AG20443 (cell line): Measurements from ENCODE around the gene SUB1.
"Not testable (repeated sequence)": the region's sequence is repeated elsewhere in the genome, so short reads cannot be mapped to it uniquely, and the experiment has no call there.

Experiments
- DNase-seq: peaks from one replicate; pipeline ENCODE4 v3.0.0; 2012; ENCODE audit warnings: low spot score, mixed read lengths

The SUB1 gene

DNA sequence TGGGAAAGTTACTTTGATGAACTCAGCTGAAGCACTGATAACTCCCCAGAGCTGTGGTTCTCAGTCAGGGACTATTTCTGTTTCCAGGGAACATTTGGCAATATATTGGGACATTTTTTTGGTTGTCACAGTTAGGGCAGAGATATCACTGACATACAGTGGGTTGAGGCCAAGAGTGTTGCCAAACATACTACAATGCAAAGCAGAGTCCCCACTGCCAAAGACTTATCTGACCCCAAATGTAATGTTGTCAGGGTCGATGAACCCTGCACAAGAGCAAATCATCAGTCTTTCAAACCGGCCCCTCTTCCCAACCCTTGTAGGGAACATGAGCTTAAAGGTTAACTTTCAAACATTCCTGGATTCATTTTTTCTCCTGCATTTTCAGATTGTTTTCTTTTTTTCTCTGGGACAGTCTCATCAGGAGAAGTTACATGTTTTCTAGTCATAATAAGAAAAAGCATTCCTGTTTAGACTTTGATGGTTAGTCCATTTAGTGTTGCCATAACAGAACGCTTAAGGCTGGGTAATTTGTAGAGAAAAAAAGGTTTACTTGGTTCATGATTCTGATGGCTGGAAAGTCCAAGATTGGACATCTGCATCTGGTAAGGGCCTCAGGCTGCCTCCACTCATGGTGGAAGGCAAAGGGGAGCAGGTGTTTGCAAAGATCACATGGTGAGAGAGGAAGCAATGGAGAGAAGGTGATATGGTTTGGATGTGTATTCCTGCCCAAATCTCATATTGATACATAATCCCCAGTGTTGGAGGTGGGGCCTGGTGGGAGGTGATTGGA lies 18.8 kb upstream of the SUB1 start:
- no peak for DNase-seq

DNA sequence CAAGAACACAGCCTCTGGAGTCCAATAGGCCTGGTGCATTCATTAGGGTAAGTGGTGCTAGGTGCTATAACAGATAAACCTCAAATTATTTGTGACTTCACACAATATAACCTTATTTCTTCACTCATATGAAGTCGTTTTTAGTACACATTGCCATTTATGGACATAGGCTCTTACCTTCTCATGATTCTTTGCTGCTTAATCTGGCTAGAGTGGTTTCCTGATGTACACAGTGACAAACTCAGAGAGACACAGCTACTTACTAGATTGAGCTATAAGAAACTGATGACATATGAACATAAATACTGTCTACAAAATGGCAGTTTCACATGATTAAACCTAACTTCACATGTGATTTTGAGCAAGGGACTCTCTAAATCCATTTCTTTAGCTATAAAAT lies 14.2 kb upstream of the SUB1 start:
- no peak for DNase-seq

DNA sequence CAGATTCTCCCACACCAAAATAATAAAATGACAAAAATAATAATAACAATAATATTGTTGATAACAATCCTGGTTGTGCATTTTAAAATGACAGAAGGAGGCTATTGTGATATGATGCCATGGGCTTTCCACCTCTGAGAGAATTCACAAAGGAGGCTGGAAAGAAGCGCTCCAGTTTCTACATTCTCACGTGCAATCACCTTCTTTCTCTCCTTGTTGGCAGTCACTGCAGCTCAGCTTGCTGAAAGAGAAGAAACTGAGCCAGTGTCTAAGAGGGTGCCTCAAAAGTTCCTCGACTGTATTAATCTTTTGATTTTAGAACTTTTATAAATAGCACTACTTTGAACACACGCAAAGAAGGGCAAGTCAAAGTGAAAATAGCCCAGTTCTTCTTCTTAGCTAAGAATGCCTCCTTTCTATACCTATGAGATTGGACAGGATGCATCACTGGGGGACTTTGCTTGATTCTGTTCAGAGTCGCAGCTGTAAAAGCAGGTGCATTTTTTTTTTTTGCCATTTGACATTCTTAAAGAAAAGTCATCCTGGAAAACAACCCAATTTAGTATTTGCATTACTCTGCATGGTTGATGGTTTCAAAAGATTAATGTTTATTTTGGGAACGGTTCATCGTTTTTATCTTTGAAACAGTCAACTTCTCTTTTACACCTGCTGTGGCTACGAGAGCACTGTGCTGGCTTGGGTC lies 12.4 kb upstream of the SUB1 start:
- DNase-seq = no peak

DNA sequence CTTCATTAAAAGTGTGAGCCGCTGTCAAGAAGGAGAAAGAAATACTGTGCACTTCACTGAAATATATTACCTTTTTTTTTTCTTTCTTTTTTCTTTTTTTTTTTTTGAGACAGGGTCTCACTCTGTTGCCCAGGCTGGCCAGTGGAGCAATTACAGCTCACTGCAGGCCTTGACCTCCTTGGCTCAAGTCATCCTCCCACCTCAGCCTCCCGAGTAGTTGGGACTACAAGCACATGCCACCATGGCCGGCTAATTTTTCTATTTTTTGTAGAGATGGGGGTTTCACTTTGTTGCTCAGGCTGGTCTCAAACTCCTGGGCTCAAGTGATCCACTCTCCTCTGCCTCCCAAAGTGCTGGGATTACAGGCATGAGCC lies 11.9 kb upstream of the SUB1 start:
- not testable (repeated sequence) for DNase-seq

DNA sequence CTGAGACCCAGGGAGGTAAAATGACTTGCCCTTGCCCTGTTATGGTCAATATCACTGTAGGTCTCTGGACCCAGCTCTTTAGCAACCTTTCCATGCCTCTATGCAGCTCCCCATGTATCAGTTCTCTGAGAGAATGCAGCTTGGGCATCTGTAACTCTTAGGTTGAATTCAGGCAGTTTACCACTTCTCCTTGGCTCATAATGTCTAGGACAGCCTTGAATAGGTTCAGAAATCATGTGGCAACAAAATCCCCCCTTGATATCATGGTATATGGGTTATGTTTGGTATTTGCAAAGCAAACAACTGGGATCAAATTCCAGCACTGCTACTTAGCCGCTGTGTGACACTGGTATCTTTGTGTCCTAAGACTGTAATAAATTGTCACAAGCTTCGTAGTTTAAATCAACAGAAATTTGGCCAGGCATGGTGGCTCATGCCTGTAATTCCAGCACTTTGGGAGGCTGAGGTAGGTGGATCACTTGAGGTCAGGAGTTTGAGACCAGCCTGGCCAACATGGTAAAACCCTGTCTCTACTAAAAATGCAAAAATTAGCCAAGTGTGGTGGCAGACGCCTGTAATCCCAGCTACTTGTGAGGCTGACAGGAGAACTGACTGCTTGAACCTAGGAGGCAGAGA lies 10.7 kb upstream of the SUB1 start:
- DNase-seq = no peak

DNA sequence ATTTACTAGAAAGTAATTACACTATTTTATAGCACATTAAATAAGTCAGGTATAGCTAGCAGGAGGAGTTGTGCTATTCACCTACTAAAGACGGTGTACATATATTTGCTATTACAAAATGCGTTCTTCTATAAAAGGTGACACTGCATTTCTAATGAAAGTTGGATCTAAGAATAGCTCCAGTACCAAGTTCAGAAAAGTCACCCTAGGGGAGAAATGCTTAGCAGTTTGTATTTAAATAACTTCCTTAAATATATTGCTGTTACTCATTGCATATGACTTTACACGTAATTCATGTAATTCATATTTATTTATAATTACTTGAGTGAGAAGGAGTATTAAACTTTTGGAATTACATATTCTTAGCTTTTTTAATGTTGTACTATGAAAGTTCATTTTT lies 7.0 kb upstream of the SUB1 start:
- DNase-seq = no peak

DNA sequence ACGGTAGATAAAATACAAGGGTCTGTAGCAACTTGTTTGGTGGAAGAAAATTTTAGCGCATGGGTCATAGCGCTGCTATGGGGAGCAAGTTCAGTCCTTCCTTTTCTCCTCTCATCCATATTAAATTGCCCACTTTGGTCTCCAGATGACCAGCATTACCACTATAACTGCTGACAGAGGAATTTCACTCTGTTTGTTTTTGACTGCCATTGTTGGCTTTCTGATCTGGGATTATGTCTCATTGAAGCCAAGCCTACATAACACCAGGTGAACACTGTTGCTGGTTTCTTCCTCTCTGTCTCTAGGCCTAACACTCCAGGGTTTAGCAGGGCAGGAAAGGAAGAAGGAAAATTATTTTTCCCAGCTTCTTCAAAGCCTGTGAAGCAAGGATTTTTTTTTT lies 6.6 kb upstream of the SUB1 start:
- DNase-seq = no peak

DNA sequence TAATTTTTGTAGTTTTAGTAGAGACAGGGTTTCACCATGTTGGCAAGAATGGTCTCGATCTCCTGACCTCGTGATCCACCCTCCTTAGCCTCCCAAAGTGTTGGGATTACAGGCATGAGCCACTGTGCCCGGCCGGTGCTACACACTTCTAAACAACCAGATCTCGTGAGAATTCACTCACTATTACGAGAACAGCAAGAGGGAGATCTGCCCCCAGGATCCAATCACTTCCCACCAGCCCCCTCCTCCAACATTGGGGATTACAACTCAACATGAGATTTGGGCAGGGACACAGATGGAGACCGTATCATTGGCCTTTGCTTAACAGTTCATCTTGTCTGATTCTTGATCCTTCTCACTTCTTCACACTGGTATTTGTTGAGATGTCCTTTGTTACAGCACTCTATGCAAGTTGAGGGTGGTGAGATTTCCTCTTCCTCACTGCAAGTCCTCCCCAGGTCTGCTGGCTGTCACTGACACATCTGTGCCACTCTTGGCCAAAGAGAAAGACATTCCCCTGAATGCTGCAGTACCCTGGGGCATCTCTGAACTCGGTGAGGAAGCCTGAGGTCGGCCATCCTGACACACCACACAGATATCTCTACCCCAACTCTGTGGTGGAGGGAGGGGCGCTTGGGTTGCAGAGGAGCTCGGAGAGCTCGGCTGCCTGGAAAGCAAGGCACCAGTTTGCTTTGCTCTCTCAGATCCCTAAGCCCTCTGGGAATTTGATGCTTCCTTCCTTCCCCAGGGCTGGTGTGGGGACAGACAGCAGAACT lies 4.2 kb upstream of the SUB1 start:
- no peak for DNase-seq

DNA sequence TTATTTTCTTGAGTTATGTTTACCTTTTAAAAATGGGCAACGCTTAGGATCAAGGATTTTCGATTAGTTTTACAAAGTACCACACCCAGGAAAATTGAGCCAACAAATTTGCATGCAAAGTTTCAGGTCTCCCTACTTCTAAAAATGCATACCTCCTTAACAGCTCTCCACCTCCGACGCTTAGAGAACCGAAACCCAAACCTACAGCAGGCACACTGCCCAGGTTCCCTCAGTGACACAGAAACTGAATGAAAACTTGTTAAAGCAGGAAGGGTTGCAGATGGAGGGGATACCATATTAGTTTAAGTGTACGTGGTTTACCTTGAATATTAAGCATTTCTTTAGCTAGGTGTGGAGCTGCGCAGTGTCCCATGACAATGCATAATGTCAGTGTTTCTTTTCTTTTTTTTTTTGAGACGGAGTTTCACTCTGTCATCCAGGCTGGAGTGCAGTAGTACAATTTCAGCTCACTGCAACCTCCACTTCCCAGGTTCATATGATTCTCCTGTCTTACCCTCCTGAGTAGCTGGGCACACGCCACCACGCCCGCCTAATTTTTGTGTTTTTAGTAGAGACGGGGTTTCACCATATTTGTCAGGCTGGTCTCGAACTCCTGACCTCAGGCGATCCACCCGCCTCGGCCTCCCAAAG lies 1.6 kb upstream of the SUB1 start:
- DNase-seq = no peak

DNA sequence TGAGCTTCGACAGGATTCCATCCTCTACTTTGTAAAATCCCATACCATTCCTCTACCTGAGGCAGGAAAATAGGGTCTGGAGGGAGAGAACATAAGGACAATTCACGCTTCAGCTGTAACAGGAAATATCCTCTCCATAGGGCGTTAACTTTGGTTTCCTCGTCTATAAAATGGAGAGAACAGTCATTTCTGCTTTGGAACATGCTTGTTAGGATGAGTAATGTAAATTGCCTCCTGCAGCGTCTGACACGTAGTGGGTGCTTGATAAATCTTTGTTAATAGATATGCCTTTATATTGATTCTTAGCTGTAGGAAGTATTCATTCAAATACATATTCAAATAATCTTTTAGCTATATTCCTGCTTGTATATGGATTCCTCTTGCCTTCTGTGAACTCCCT lies 711 bp upstream of the SUB1 start:
- no peak for DNase-seq

DNA sequence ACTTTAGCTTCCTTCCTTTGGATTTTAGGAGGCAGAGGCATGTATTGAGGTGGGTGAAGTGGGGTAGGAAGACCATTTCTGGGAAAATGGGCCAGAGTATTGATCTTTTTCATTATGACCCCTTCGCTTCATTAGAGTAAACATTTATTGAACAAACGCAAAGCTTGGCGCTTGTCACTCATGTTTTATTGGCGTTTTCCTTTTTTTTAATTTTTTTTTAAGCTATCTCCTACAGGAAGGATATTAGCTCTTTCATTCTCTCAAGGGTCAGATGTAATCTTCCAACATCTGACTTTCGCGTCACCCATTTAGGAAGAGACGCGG lies 273 bp upstream of the SUB1 start:
- DNase-seq = no peak

DNA sequence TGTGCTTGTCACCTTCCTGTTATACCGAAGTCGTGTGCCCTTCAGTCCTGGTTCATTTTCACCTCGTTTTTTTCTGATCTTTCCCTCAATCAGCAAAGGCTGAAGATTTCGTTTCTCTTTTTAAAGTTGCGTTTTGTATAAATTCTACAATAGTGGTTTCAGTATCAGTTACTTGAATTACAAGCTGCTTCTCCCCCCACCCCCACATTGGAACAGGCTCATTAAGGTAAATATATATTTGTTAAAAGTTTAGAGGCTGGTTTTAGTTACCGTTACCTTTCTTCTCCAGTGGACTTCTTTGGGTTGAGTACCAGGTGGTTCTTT lies 881 bp downstream of the SUB1 start:
- no peak for DNase-seq

DNA sequence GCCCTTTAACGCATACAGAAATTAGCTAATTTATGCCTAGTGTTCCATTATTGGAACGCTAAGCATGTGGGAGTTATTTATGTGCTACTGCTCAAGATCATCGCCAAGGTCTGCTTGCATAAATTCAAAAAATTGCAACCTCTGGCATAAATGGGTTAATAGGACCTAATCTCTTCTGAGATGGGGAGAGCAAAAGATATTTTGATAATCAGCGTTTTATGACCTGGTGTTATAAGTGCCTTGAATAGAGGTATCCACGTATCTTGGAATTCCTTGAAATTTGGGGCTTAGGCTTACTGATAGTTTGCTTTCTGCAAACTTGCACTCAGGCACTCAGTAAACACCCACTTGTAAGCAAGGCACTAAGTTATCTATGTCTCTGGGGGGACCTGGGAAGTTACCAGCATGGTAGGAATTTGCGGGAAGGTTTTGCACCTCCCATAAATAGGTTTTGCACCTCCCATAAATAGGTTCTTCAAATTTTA lies 1.8 kb downstream of the SUB1 start:
- no peak for DNase-seq

DNA sequence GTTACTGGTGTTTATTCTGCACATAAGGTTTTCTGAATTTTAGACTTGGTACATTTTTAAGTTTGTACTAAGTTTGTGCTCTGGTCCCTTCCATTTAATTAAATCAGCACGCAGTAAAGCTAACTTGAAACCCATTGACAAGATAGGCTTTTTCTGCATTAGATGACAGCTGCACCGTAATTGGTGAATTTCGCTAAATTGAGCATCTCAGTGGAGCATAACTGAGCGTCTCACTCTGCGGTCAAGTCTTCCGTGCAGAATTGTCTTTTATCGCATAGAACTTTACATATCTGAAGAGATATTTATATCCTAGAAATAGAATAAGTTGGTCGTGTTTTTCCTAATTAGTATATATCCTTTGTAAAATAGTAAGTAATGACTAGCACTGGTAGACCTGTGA lies 4.1 kb downstream of the SUB1 start:
- DNase-seq = no peak

DNA sequence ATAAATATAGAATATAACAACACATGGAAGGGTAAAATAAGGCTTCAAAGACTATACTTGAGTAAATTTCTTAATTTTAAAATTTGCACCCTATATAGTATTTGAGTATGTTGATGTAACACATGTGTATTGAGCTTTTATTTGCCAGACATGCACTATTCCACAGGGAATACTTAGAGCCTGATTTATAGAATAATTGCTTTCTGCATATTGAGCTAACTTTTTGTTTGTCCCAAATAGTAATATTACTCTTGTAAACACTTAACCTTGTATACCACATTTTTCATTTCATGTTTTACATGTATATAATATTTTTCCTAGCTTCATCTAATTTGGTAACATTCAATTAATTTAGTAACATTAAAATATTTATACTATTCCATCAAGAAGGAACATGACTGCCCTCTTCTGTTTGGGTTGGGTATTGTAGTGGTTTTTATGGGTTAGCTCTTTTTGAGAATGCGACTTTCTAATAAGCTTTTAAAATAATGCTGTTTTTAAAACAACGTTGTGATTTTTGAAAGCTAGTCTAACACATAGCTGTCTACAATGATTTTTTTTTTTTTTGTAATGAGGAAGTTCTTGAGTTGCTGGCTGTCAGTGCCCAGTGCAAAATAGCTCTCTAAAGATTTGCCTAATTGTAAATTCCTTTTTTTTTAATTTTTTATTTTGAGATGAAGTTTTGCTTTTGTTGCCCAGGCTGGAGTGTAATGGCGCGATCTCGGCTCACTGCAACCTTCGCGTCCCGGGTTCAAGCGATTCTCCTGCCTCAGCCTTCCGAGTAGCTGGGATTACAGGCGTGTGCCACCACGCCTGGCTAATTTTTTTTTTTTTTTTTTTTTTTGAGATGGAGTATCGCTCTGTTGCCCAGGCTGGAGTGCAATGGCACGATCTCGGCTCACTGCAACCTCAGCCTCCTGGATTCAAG lies 4.8 kb downstream of the SUB1 start:
- DNase-seq = peak; percentile 28

DNA sequence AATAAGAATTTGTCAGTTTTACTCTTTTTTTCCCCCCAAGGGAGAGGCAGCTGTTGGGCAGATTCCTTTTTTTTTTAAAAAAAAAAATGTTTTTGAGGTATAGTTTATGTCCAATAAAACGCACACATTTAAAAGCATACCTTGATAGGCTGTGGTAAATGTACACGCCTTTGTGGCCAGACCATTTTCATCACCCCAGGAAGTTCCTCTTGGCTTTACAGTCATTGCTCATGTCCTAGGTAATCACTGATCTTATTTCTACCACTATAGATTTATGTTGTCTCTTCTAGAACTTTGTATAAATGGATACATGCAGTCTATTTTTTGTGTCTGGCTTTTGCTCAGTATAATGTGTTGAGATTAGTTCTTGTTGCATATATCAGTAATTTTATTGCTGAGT lies 9.8 kb downstream of the SUB1 start:
- no peak for DNase-seq

DNA sequence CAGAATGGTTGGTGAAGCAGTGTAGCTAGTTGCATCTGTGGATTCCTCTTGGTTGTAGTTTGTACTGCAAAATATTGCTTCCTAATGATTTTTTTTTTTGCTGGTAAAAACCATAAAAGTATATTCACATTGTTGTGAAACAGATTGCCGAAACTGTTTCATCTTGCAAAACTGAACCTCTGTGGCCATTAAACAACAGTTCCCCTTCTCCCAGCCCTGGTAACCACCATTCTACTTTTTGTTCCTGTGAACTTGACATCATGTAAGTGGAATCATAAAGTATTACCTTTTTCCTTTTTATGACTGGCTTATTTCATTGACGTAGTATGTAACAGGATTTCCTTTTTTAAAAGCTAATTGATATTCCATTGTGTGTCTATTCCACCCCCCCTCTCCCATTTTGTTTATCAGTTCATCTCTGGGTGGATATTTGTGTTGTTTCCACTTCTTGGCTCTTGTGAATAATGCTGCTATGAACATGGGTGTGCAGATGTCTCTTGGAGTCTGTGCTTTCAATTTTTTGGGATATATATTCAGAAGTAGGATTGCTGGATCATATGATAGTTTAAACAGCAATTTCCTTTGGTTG lies 11.8 kb downstream of the SUB1 start:
- DNase-seq = no peak

DNA sequence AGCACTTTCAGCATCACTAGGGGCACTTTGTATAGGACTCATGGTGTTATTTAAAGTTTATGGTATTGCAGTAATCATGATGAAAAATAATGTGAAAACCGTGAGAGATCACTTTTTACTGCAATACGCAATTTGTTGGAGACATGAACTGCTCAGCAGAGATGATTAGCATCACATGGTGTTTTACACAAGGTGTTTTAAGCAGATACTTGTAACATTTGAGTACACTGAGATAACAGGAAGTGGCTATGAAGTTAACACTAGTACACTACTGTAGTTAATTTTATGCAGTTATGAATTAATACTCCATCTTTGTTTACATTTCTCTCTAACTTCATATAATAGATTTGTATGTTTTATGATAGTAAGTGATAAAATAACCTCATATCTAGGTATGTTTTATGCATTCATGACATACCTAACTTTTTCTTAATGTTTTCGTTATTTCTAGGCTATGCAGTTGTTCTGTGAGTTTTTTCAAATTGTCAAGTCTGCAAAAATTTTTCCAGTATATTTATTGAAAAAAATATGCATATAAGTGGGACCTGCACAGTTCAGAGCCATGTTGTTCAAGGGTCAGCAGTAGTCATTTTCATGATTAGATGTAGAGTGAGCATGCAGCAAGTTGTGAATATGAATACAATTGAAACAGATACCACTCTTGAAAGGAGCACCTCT lies 13.0 kb downstream of the SUB1 start:
- no peak for DNase-seq

DNA sequence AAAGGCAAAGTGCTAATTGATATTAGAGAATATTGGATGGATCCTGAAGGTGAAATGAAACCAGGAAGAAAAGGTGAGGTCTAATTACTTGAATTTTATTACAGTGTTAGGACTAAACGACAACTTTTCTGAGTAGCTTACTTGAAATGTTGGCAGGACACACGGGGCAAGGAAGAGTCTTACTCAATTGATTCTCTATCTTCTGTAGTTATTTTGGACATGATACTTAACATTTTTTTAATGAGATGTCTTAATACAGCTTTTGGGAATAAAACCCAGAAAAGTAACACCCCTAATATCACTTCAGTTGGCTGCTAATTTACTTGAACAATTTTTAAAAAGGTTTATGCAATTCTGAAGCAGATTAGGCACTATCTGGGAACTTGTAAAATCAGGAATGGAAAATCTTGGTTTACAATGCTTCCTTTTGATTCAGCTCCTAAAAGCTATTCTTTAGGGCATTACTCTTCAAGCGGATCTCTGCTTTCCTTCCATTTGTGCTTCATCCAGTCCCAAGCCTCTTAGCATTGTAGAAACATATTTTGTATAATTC lies 13.7 kb downstream of the SUB1 start:
- no peak for DNase-seq
